ENCODE measurements around the gene AVPR2. TPM values are rescaled to one million over a fixed set of nuclear protein-coding genes. Genes with fewer than 3 reads are reported as not detected.

Gene AVPR2
- total RNA-seq, 1 donor: not detected

GRCh38 chrX:153944140-153944799, 39.8 kb downstream of the AVPR2 start, which contains the start of gene RENBP:
Gene RENBP (minus strand): TSS chrX:153944643. CDS start chrX:153944610, 33 bp downstream.
- no peak for TF ChIP-seq CTCF (IDR thresholded peaks at IDR 0.05; ENCODE audit: extremely low read depth, low read depth, low read length)
- Histone ChIP-seq H3K79me2 (ENCODE audit: insufficient read depth, low read length) (no peaks in the 10 kb centered on the region), H3K36me3 (ENCODE audit: insufficient read depth, low read length) (peaks cover under 1% of the 10 kb centered on the region), H2AFZ (ENCODE audit: low read length) (peak within 1 kb of the TSS; percentile 47), H3K27me3 (ENCODE audit: insufficient read depth, low read length) (peaks cover 5% of the 10 kb centered on the region), H4K20me1 (ENCODE audit: insufficient read depth, low read length) (no peaks in the 10 kb centered on the region), H3K9me3 (ENCODE audit: low read depth, low read length) (no peaks in the 10 kb centered on the region), H3K4me1 (ENCODE audit: insufficient read depth, low read length) (no peaks in the 10 kb centered on the region), H3K4me2 (ENCODE audit: insufficient read depth, low read length) (peak within 1 kb of the TSS; percentile 23), H3K4me3 (ENCODE audit: insufficient read depth, low read length) (peak within 1 kb of the TSS; percentile 51), H3K27ac (ENCODE audit: low read depth, low read length) (no peak within 1 kb of the TSS)
- no peak for DNase-seq (ENCODE audit: insufficient read length, low spot score, missing footprints)

- H3K4me3 ChIP-seq (ENCODE audit: insufficient read depth, low read length): peak overlapping the region; percentile 51
- H2AFZ ChIP-seq (ENCODE audit: low read length): no peak overlapping the region
- no peaks in the 10 kb centered on the region for H4K20me1 ChIP-seq (ENCODE audit: insufficient read depth, low read length)
- peaks cover 5% of the 10 kb centered on the region for H3K27me3 ChIP-seq (ENCODE audit: insufficient read depth, low read length)
- H3K36me3 ChIP-seq (ENCODE audit: insufficient read depth, low read length): peaks cover 6% of the 10 kb centered on the region
- TF ChIP-seq CTCF (IDR thresholded peaks at IDR 0.05; ENCODE audit: extremely low read depth, low read depth, low read length): no peak
- H3K79me2 ChIP-seq (ENCODE audit: insufficient read depth, low read length): no peaks in the 10 kb centered on the region
- no peaks in the 10 kb centered on the region for H3K4me1 ChIP-seq (ENCODE audit: insufficient read depth, low read length)
- no peaks in the 10 kb centered on the region for H3K9me3 ChIP-seq (ENCODE audit: low read depth, low read length)
- no peak overlapping the region for H3K4me2 ChIP-seq (ENCODE audit: insufficient read depth, low read length)
- no peak overlapping the region for H3K27ac ChIP-seq (ENCODE audit: low read depth, low read length)
- no peak for DNase-seq (ENCODE audit: insufficient read length, low spot score, missing footprints)
Measured at GRCh38 chrX:153944800-153945150, 40.3 kb downstream of the AVPR2 start.

- H2AFZ ChIP-seq (ENCODE audit: low read length): no peak overlapping the region
- no peaks in the 10 kb centered on the region for H3K27me3 ChIP-seq (ENCODE audit: insufficient read depth, low read length)
- no peak overlapping the region for H3K4me3 ChIP-seq (ENCODE audit: insufficient read depth, low read length)
- no peak for DNase-seq (ENCODE audit: insufficient read length, low spot score, missing footprints)
- no peaks in the 10 kb centered on the region for H3K4me1 ChIP-seq (ENCODE audit: insufficient read depth, low read length)
- H3K36me3 ChIP-seq (ENCODE audit: insufficient read depth, low read length): peaks cover 20% of the 10 kb centered on the region
- H4K20me1 ChIP-seq (ENCODE audit: insufficient read depth, low read length): no peaks in the 10 kb centered on the region
- TF ChIP-seq CTCF (IDR thresholded peaks at IDR 0.05; ENCODE audit: extremely low read depth, low read depth, low read length): no peak
- no peaks in the 10 kb centered on the region for H3K9me3 ChIP-seq (ENCODE audit: low read depth, low read length)
- H3K4me2 ChIP-seq (ENCODE audit: insufficient read depth, low read length): no peak overlapping the region
- no peak overlapping the region for H3K27ac ChIP-seq (ENCODE audit: low read depth, low read length)
- no peaks in the 10 kb centered on the region for H3K79me2 ChIP-seq (ENCODE audit: insufficient read depth, low read length)
Measured at GRCh38 chrX:153945956-153946943, 41.8 kb downstream of the AVPR2 start.
